HEK293 (cell line): ENCODE results near the gene RETREG3.
A peak's percentile ranks its signal among the peaks of the same experiment; 100 is the strongest.

ENCODE experiments used
- CTCF ChIA-PET: fragments of 350-600 bp; formaldehyde crosslinking; extraction: SDS; loops from one replicate; lab custom pipeline; 2021; ENCODE audit warnings: antibody characterized with exemption; lab: Yijun Ruan, JAX
- POLR2A ChIA-PET: fragments of 300-600 bp; formaldehyde crosslinking; extraction: SDS; loops from one replicate; lab custom pipeline; 2020; ENCODE audit warnings: antibody characterized with exemption, inconsistent platforms; lab: Yijun Ruan, JAX
- H3K27ac ChIP-seq: fragments of 200-500 bp; sonication (Bioruptor generic); 2 replicates; pipeline ENCODE4 v1.5.1; 2014; ENCODE audit warnings: low read depth, low read length, control low read depth, inconsistent platforms; ENCODE audit errors: extremely low read depth
- H3K36me3 ChIP-seq, 2 experiments: fragments of 200-500 bp in 1 of 2; sonication (Bioruptor generic) in 1 of 2; 1 replicate in 1 of 2; 2 replicates in 1 of 2; pipeline ENCODE4 v1.5.1; 2014 to 2017; ENCODE audit warnings: inconsistent platforms in 2 of 2, low read length in 2 of 2; ENCODE audit not compliant: control insufficient read depth in 2 of 2, insufficient read depth in 1 of 2
- H3K4me1 ChIP-seq: fragments of 200-500 bp; sonication (Bioruptor generic); 2 replicates; pipeline ENCODE4 v1.5.1; 2014; ENCODE audit warnings: mild to moderate bottlenecking, low read length, inconsistent platforms; ENCODE audit not compliant: control insufficient read depth, insufficient read depth
- H3K4me3 ChIP-seq: 2 replicates; pipeline ENCODE4 v1.5.1; 2011; ENCODE audit warnings: low read depth, mild to moderate bottlenecking, control low read depth, low read length, moderate library complexity
- H3K9me3 ChIP-seq: fragments of 200-500 bp; sonication (Bioruptor generic); 2 replicates; pipeline ENCODE4 v1.5.1; 2014; ENCODE audit warnings: low read depth, low read length, inconsistent platforms; ENCODE audit not compliant: control insufficient read depth, insufficient read depth
- GLI4 ChIP-seq: fragments of 450-650 bp; formaldehyde crosslinking; IDR thresholded peaks from 2 replicates; pipeline ENCODE4 v1.5.1; 2016; ENCODE audit warnings: missing biosample characterization, missing genetic modification characterization
- GLIS2 ChIP-seq: fragments of 450-650 bp; formaldehyde crosslinking; IDR thresholded peaks from 2 replicates; pipeline ENCODE4 v1.5.1; 2016; ENCODE audit warnings: missing biosample characterization, missing genetic modification characterization
- HOXC10 ChIP-seq: sonication (generic); formaldehyde crosslinking; IDR thresholded peaks from 2 replicates; pipeline ENCODE4 v1.8.1; 2023; ENCODE audit warnings: mild to moderate bottlenecking, missing genetic modification reagents
- IKZF3 ChIP-seq: fragments of 450-650 bp; IDR thresholded peaks from 2 replicates; pipeline ENCODE4 v1.5.0; 2018; ENCODE audit warnings: missing biosample characterization, mild to moderate bottlenecking, missing genetic modification characterization, moderate library complexity
- SALL2 ChIP-seq: fragments of 450-650 bp; formaldehyde crosslinking; IDR thresholded peaks from 2 replicates; pipeline ENCODE4 v1.5.0; 2017; ENCODE audit warnings: missing biosample characterization, mild to moderate bottlenecking, missing genetic modification characterization, borderline replicate concordance
- SCRT2 ChIP-seq: fragments of 450-650 bp; formaldehyde crosslinking; IDR thresholded peaks from 2 replicates; pipeline ENCODE4 v1.5.1; 2016; ENCODE audit warnings: missing biosample characterization, missing genetic modification characterization
- YY1 ChIP-seq: fragments of 450-650 bp; formaldehyde crosslinking; IDR thresholded peaks from 2 replicates; pipeline ENCODE4 v1.5.1; 2018; ENCODE audit warnings: missing biosample characterization, missing genetic modification characterization
- ZBTB20 ChIP-seq: fragments of 450-650 bp; formaldehyde crosslinking; IDR thresholded peaks from 2 replicates; pipeline ENCODE4 v1.5.1; 2016; ENCODE audit warnings: missing biosample characterization, missing genetic modification characterization
- ZBTB21 ChIP-seq: fragments of 450-650 bp; formaldehyde crosslinking; IDR thresholded peaks from 2 replicates; pipeline ENCODE4 v1.5.1; 2017; ENCODE audit warnings: missing biosample characterization, missing genetic modification characterization
- ZBTB44 ChIP-seq: fragments of 450-650 bp; IDR thresholded peaks from 2 replicates; pipeline ENCODE4 v1.5.1; 2018; ENCODE audit warnings: missing biosample characterization, mild to moderate bottlenecking, missing genetic modification characterization
- ZBTB6 ChIP-seq: fragments of 450-650 bp; formaldehyde crosslinking; IDR thresholded peaks from 2 replicates; pipeline ENCODE4 v1.5.1; 2017; ENCODE audit warnings: missing biosample characterization, missing genetic modification characterization
- ZBTB7A ChIP-seq: fragments of 450-650 bp; formaldehyde crosslinking; IDR thresholded peaks from 2 replicates; pipeline ENCODE4 v1.5.1; 2016; ENCODE audit warnings: low read depth, missing biosample characterization, missing genetic modification characterization
- ZNF146 ChIP-seq: fragments of 450-650 bp; formaldehyde crosslinking; IDR thresholded peaks from 2 replicates; pipeline ENCODE4 v1.5.1; 2016; ENCODE audit warnings: missing biosample characterization, missing genetic modification characterization
- ZNF2 ChIP-seq: fragments of 450-650 bp; formaldehyde crosslinking; IDR thresholded peaks from 2 replicates; pipeline ENCODE4 v1.5.1; 2016; ENCODE audit warnings: missing biosample characterization, missing genetic modification characterization
- ZNF239 ChIP-seq: fragments of 450-650 bp; formaldehyde crosslinking; IDR thresholded peaks from 2 replicates; pipeline ENCODE4 v1.5.1; 2016; ENCODE audit warnings: missing biosample characterization, missing genetic modification characterization
- ZNF248 ChIP-seq: fragments of 450-650 bp; formaldehyde crosslinking; IDR thresholded peaks from 2 replicates; pipeline ENCODE4 v1.5.1; 2017; ENCODE audit warnings: missing biosample characterization, missing genetic modification characterization
- ZNF292 ChIP-seq: fragments of 450-650 bp; formaldehyde crosslinking; IDR thresholded peaks from 2 replicates; pipeline ENCODE4 v1.5.1; 2016; ENCODE audit warnings: low read depth, missing biosample characterization, missing genetic modification characterization, borderline replicate concordance
- ZNF394 ChIP-seq: fragments of 450-650 bp; formaldehyde crosslinking; IDR thresholded peaks from 2 replicates; pipeline ENCODE4 v1.5.1; 2016; ENCODE audit warnings: missing biosample characterization, missing genetic modification characterization, mild to moderate bottlenecking, moderate library complexity, borderline replicate concordance
- ZNF404 ChIP-seq: fragments of 450-650 bp; formaldehyde crosslinking; IDR thresholded peaks from 2 replicates; pipeline ENCODE4 v1.5.1; 2017; ENCODE audit warnings: missing biosample characterization, missing genetic modification characterization
- ZNF473 ChIP-seq: fragments of 450-650 bp; formaldehyde crosslinking; IDR thresholded peaks from 2 replicates; pipeline ENCODE4 v1.5.1; 2017; ENCODE audit warnings: missing biosample characterization, missing genetic modification characterization
- ZNF530 ChIP-seq: fragments of 450-650 bp; formaldehyde crosslinking; IDR thresholded peaks from 2 replicates; pipeline ENCODE4 v1.5.1; 2016; ENCODE audit warnings: low read depth, missing biosample characterization, missing genetic modification characterization
- ZNF561 ChIP-seq: fragments of 450-650 bp; IDR thresholded peaks from 2 replicates; pipeline ENCODE4 v1.5.1; 2018; ENCODE audit warnings: missing biosample characterization, missing genetic modification characterization, borderline replicate concordance
- ZNF629 ChIP-seq: fragments of 450-650 bp; formaldehyde crosslinking; IDR thresholded peaks from 2 replicates; pipeline ENCODE4 v1.5.1; 2017; ENCODE audit warnings: missing biosample characterization, missing genetic modification characterization
- ZNF658 ChIP-seq: fragments of 450-650 bp; formaldehyde crosslinking; IDR thresholded peaks from 2 replicates; pipeline ENCODE4; 2016; ENCODE audit warnings: missing biosample characterization, missing genetic modification characterization
- ZSCAN23 ChIP-seq: fragments of 450-650 bp; formaldehyde crosslinking; IDR thresholded peaks from 2 replicates; pipeline ENCODE4 v1.5.1; 2016; ENCODE audit warnings: missing biosample characterization, missing genetic modification characterization
- ZSCAN30 ChIP-seq: fragments of 450-650 bp; IDR thresholded peaks from 2 replicates; pipeline ENCODE4 v1.5.1; 2018; ENCODE audit warnings: missing biosample characterization, mild to moderate bottlenecking, missing genetic modification characterization, moderate library complexity
- TF ChIP-seq, protein P1 (sequence below): fragments of 450-650 bp; formaldehyde crosslinking; IDR thresholded peaks from 2 replicates; pipeline ENCODE4 v1.5.1; 2017; ENCODE audit warnings: missing biosample characterization, missing genetic modification characterization
- TF ChIP-seq, protein P2 (sequence below): fragments of 450-650 bp; formaldehyde crosslinking; IDR thresholded peaks from 2 replicates; pipeline ENCODE4 v1.5.1; 2016; ENCODE audit warnings: missing biosample characterization, missing genetic modification characterization
- TF ChIP-seq, protein P3 (sequence below): fragments of 450-650 bp; formaldehyde crosslinking; IDR thresholded peaks from 2 replicates; pipeline ENCODE4 v1.5.1; 2016; ENCODE audit warnings: missing biosample characterization, missing genetic modification characterization
- TF ChIP-seq, protein P4 (sequence below): fragments of 450-650 bp; IDR thresholded peaks from 2 replicates; pipeline ENCODE4 v1.5.1; 2018; ENCODE audit warnings: missing biosample characterization, missing genetic modification characterization

The RETREG3 gene

GRCh38 chr17:42577140-42577531 is 32.0 kb downstream of the RETREG3 start:
- H3K9me3 ChIP-seq: no peaks in the 10 kb centered on the region
- H3K4me1 ChIP-seq: peaks cover 4% of the 10 kb centered on the region
- CTCF ChIA-PET: interaction anchor here (0.7 to 7.4 kb wide), 25 partner anchors 9 to 508 kb away, joined by 3 to 112 read pairs (median 11); partner anchors contain the start of genes CCR10, CNTNAP1, MLX and PLEKHH3
- POLR2A ChIA-PET: interaction anchor here (0.5 to 5.0 kb wide), 18 partner anchors 11 to 421 kb away, joined by 3 to 48 read pairs (median 6); partner anchors contain the start of genes CAVIN1, CNTNAP1, MLX and NAGLU
- peaks cover 42 to 75% of the 10 kb centered on the region in 2 experiments for H3K36me3 ChIP-seq
- H3K4me3 ChIP-seq: peak overlapping the region; percentile 91
- peak overlapping the region; percentile 92 for H3K27ac ChIP-seq
- TF ChIP-seq ZNF239 (tag by site-specific recombination): 0 out of 2 replicates have a peak, but pooled peaks have one; percentile 46
- TF ChIP-seq ZBTB6 (tag by site-specific recombination): peak; percentile 21; the same call in 1 of the 2 replicates
- TF ChIP-seq, protein P1, sequence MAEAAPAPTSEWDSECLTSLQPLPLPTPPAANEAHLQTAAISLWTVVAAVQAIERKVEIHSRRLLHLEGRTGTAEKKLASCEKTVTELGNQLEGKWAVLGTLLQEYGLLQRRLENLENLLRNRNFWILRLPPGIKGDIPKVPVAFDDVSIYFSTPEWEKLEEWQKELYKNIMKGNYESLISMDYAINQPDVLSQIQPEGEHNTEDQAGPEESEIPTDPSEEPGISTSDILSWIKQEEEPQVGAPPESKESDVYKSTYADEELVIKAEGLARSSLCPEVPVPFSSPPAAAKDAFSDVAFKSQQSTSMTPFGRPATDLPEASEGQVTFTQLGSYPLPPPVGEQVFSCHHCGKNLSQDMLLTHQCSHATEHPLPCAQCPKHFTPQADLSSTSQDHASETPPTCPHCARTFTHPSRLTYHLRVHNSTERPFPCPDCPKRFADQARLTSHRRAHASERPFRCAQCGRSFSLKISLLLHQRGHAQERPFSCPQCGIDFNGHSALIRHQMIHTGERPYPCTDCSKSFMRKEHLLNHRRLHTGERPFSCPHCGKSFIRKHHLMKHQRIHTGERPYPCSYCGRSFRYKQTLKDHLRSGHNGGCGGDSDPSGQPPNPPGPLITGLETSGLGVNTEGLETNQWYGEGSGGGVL (tag by site-specific recombination): no peak
- TF ChIP-seq ZSCAN23 (tag by site-specific recombination): peak; percentile 75
- TF ChIP-seq ZNF658 (tag by site-specific recombination): no peak
- TF ChIP-seq ZBTB44 (tag by site-specific recombination): no peak
- TF ChIP-seq ZNF146 (tag by site-specific recombination): no peak
- TF ChIP-seq ZNF404 (tag by site-specific recombination): no peak
- no peak for TF ChIP-seq YY1
- 0 out of 2 replicates have a peak, but pooled peaks have one; percentile 16 for TF ChIP-seq GLI4
- TF ChIP-seq, protein P2, sequence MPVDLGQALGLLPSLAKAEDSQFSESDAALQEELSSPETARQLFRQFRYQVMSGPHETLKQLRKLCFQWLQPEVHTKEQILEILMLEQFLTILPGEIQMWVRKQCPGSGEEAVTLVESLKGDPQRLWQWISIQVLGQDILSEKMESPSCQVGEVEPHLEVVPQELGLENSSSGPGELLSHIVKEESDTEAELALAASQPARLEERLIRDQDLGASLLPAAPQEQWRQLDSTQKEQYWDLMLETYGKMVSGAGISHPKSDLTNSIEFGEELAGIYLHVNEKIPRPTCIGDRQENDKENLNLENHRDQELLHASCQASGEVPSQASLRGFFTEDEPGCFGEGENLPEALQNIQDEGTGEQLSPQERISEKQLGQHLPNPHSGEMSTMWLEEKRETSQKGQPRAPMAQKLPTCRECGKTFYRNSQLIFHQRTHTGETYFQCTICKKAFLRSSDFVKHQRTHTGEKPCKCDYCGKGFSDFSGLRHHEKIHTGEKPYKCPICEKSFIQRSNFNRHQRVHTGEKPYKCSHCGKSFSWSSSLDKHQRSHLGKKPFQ (tag by site-specific recombination): 0 out of 2 replicates have a peak, but pooled peaks have one; percentile 48
- TF ChIP-seq ZBTB7A (tag by site-specific recombination): 0 out of 2 replicates have a peak, but pooled peaks have one; percentile 49
- TF ChIP-seq HOXC10: peak; percentile 85; the same call in 1 of the 2 replicates
- no peak for TF ChIP-seq SALL2 (tag by site-specific recombination)
- TF ChIP-seq, protein P3, sequence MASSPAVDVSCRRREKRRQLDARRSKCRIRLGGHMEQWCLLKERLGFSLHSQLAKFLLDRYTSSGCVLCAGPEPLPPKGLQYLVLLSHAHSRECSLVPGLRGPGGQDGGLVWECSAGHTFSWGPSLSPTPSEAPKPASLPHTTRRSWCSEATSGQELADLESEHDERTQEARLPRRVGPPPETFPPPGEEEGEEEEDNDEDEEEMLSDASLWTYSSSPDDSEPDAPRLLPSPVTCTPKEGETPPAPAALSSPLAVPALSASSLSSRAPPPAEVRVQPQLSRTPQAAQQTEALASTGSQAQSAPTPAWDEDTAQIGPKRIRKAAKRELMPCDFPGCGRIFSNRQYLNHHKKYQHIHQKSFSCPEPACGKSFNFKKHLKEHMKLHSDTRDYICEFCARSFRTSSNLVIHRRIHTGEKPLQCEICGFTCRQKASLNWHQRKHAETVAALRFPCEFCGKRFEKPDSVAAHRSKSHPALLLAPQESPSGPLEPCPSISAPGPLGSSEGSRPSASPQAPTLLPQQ (tag by site-specific recombination): no peak
- no peak for TF ChIP-seq ZNF530 (tag by site-specific recombination)
- TF ChIP-seq, protein P4, sequence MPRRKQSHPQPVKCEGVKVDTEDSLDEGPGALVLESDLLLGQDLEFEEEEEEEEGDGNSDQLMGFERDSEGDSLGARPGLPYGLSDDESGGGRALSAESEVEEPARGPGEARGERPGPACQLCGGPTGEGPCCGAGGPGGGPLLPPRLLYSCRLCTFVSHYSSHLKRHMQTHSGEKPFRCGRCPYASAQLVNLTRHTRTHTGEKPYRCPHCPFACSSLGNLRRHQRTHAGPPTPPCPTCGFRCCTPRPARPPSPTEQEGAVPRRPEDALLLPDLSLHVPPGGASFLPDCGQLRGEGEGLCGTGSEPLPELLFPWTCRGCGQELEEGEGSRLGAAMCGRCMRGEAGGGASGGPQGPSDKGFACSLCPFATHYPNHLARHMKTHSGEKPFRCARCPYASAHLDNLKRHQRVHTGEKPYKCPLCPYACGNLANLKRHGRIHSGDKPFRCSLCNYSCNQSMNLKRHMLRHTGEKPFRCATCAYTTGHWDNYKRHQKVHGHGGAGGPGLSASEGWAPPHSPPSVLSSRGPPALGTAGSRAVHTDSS (tag by site-specific recombination): no peak
- no peak for TF ChIP-seq GLIS2 (tag by site-specific recombination)
- TF ChIP-seq ZSCAN30 (tag by site-specific recombination): no peak; the same call in 1 of the 2 replicates
- peak; percentile 88 for TF ChIP-seq IKZF3 (tag by site-specific recombination)
- peak; percentile 50; the same call in 1 of the 2 replicates for TF ChIP-seq ZNF394 (tag by site-specific recombination)
- TF ChIP-seq ZBTB20 (tag by site-specific recombination): no peak; the same call in 1 of the 2 replicates
- TF ChIP-seq SCRT2 (tag by site-specific recombination): peak; percentile 32; the same call in 1 of the 2 replicates
- no peak for TF ChIP-seq ZNF292 (tag by site-specific recombination)
- 0 out of 2 replicates have a peak, but pooled peaks have one; percentile 37 for TF ChIP-seq ZNF561 (tag by site-specific recombination)
- TF ChIP-seq ZNF248: no peak
- TF ChIP-seq ZNF473 (tag by site-specific recombination): no peak
- no peak for TF ChIP-seq ZBTB21
- TF ChIP-seq ZNF2 (tag by site-specific recombination): no peak
- TF ChIP-seq ZNF629 (tag by site-specific recombination): no peak
